ENCODE results near the gene NAV2. TPM values are rescaled to one million over a fixed set of nuclear protein-coding genes. Genes with fewer than 3 reads are reported as not detected.

NAV2 gene
- total RNA-seq, 4 donors from 2014 or later, result 9.6 to 40.0 (median 23.1) TPM

DNA sequence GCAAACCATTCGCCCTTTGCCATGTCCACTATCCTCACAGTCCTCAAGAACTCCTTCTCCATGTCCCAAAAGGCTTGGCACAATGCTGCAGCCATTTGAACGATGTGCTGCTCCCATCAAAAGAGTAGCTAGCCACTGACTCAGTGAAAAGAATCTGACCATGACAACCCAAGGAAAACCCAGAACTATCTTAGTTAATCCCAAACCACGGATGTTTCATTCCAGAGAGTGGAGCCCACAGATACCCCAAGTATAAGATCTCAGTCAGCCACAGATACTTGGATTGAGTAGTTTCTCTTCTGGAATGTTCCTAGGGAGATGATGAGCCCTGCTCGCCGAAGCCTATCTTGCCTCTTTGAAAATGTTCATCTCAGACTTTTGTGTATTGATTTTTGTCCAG is 176.9 kb downstream of the NAV2 start:
- Histone ChIP-seq H3K27ac (no peak overlapping the region), H3K36me3 (no peaks in the 10 kb centered on the region), H3K9me3 (no peaks in the 10 kb centered on the region), H3K4me3 (no peak overlapping the region), H3K4me1 (no peaks in the 10 kb centered on the region), H3K27me3 (no peaks in the 10 kb centered on the region)
- DNase-seq, result no peak
- intact Hi-C loops (cut with DNase I; ENCODE audit: low total_unique reads), result no loop called here
- in situ Hi-C loops (cut with MboI; ENCODE audit: low pct_ligation_motif_present in 1 of 4, low pct_unique_long_range_greater_than_20kb in 1 of 4, low sequenced_read_pairs in 3 of 4), result no loop called here
- WGBS, 2 donors (ENCODE audit: low coverage in 1 of 2), result 90% methylated on average over 4 to 5 of the region's 5 CpGs
- no peak for TF ChIP-seq EP300 (IDR thresholded peaks at IDR 0.05; ENCODE audit: low read depth)
- TF ChIP-seq POLR2A (IDR thresholded peaks at IDR 0.05), result no peak
- TF ChIP-seq, protein P1, sequence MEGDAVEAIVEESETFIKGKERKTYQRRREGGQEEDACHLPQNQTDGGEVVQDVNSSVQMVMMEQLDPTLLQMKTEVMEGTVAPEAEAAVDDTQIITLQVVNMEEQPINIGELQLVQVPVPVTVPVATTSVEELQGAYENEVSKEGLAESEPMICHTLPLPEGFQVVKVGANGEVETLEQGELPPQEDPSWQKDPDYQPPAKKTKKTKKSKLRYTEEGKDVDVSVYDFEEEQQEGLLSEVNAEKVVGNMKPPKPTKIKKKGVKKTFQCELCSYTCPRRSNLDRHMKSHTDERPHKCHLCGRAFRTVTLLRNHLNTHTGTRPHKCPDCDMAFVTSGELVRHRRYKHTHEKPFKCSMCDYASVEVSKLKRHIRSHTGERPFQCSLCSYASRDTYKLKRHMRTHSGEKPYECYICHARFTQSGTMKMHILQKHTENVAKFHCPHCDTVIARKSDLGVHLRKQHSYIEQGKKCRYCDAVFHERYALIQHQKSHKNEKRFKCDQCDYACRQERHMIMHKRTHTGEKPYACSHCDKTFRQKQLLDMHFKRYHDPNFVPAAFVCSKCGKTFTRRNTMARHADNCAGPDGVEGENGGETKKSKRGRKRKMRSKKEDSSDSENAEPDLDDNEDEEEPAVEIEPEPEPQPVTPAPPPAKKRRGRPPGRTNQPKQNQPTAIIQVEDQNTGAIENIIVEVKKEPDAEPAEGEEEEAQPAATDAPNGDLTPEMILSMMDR (IDR thresholded peaks at IDR 0.05), result no peak
- TF ChIP-seq POLR2AphosphoS5 (IDR thresholded peaks at IDR 0.05), result no peak

DNA sequence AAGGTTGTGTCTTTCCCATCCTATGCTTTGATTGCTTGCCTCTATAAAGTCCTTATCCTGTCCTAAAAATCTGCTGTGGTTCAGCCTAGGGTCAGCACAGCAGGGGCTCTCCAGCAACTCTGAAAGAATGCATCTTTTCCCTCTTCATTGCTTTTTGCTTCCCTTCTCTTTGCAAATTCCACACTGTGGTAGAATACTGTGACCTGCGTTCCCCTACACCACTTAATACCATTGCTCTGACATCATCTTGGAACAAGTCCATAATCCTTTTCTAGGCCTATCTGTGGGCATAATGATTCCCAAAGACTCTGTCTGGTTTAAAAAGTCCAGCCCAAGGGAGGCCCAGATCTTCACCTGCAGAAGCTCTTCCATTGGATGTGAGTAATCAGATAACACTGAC is 177.7 kb downstream of the NAV2 start:
- intact Hi-C loops (cut with DNase I; ENCODE audit: low total_unique reads), result loop anchor here (10.0 kb wide), 1 partner anchor 146 kb away; no protein-coding TSS in a partner anchor
- TF ChIP-seq POLR2A (IDR thresholded peaks at IDR 0.05), result no peak
- no peak for TF ChIP-seq POLR2AphosphoS5 (IDR thresholded peaks at IDR 0.05)
- TF ChIP-seq, protein P1 (IDR thresholded peaks at IDR 0.05), result no peak
- TF ChIP-seq EP300 (IDR thresholded peaks at IDR 0.05; ENCODE audit: low read depth), result no peak
- no peaks in the 10 kb centered on the region for H3K36me3 ChIP-seq
- DNase-seq, result no peak
- peak overlapping the region in 2 of 4 donors; percentile 26 to 32 for H3K27ac ChIP-seq
- 56 to 70% methylated on average over 1 of the region's 1 CpG for WGBS, 2 donors (ENCODE audit: low coverage in 1 of 2)
- H3K4me3 ChIP-seq, result no peak overlapping the region
- in situ Hi-C loops (cut with MboI; ENCODE audit: low pct_ligation_motif_present in 1 of 4, low pct_unique_long_range_greater_than_20kb in 1 of 4, low sequenced_read_pairs in 3 of 4), result no loop called here
- H3K9me3 ChIP-seq, result no peaks in the 10 kb centered on the region
- H3K4me1 ChIP-seq, result no peaks in the 10 kb centered on the region
- no peaks in the 10 kb centered on the region for H3K27me3 ChIP-seq

DNA sequence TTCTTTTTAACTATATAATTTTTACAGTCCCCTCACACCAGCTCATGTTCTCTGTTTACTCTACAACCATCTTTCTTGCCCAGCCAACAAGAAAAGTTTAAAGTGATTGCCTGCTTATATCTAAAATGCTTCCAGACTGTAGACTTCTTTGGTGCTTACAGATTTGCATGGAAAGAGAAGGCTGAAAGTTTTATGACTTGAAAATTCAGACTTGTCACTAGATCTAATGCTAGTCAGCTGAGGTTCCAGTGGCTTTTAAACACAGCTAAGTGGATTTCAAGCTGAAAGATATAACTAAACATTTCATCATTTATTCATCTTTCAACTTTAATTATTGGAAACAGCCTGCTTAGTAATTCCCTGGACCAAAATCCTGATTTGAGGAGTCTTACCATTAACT is 178.4 kb downstream of the NAV2 start:
- no peak for DNase-seq
- no peaks in the 10 kb centered on the region for H3K9me3 ChIP-seq
- in situ Hi-C loops (cut with MboI; ENCODE audit: low pct_ligation_motif_present in 1 of 4, low pct_unique_long_range_greater_than_20kb in 1 of 4, low sequenced_read_pairs in 3 of 4) (no loop called here), intact Hi-C loops (cut with DNase I; ENCODE audit: low total_unique reads) (loop anchor here (10.0 kb wide), 1 partner anchor 146 kb away; no protein-coding TSS in a partner anchor)
- TF ChIP-seq, protein P1 (IDR thresholded peaks at IDR 0.05), result no peak
- TF ChIP-seq POLR2AphosphoS5 (IDR thresholded peaks at IDR 0.05) (no peak), EP300 (IDR thresholded peaks at IDR 0.05; ENCODE audit: low read depth) (no peak), POLR2A (IDR thresholded peaks at IDR 0.05) (no peak)
- no peaks in the 10 kb centered on the region for H3K27me3 ChIP-seq
- H3K36me3 ChIP-seq, result no peaks in the 10 kb centered on the region
- H3K4me3 ChIP-seq, result no peak overlapping the region
- H3K4me1 ChIP-seq, result no peaks in the 10 kb centered on the region
- H3K27ac ChIP-seq, result peak overlapping the region in 2 of 4 donors; percentile 26 to 32

DNA sequence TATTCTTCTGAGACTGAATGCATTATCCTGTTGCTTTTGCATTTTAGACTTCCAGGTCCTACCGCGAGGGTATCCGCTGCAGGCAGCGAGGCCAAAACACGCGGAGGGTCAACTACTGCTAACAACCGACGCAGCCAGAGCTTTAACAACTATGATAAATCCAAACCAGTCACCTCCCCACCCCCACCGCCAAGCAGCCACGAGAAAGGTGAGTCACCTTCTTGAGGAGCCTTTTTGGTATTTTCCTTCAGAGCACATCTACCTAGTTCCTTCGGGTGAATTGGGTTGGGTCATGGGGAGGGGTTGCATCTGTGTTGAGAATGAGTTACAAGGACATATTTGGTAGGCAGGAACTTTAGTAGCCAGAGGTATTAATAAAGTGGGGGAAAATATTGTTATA is 179.8 kb downstream of the NAV2 start:
- in situ Hi-C loops (cut with MboI; ENCODE audit: low pct_ligation_motif_present in 1 of 4, low pct_unique_long_range_greater_than_20kb in 1 of 4, low sequenced_read_pairs in 3 of 4), result no loop called here
- WGBS, 2 donors (ENCODE audit: low coverage in 1 of 2), result 88 to 94% methylated on average over 10 to 11 of the region's 11 CpGs
- Histone ChIP-seq H3K27ac (no peak overlapping the region), H3K36me3 (no peaks in the 10 kb centered on the region), H3K27me3 (no peaks in the 10 kb centered on the region), H3K9me3 (no peaks in the 10 kb centered on the region), H3K4me1 (no peaks in the 10 kb centered on the region), H3K4me3 (no peak overlapping the region)
- TF ChIP-seq POLR2AphosphoS5 (IDR thresholded peaks at IDR 0.05) (no peak), EP300 (IDR thresholded peaks at IDR 0.05; ENCODE audit: low read depth) (no peak), POLR2A (IDR thresholded peaks at IDR 0.05) (no peak)
- TF ChIP-seq, protein P1 (IDR thresholded peaks at IDR 0.05), result no peak
- intact Hi-C loops (cut with DNase I; ENCODE audit: low total_unique reads), result loop anchor here (10.0 kb wide), 1 partner anchor 148 kb away; no protein-coding TSS in a partner anchor
- no peak for DNase-seq

All from transverse colon (tissue), 4 donors.